Gastrocnemius medialis (tissue), 4 donors: ENCODE results near the gene NCMAP. TPM values are rescaled to one million over a fixed set of nuclear protein-coding genes. Genes with fewer than 3 reads are reported as not detected.

Experiments used
- ATAC-seq, 2 donors: fragments of 150-250 bp; one replicate each; pipeline ENCODE4 v1.9.1; 2016
- DNase-seq, 2 donors: peaks; one replicate each; pipeline ENCODE4 v3.0.0-alpha.2; 2019
- H3K27ac ChIP-seq, 4 donors: fragments of 200-600 bp; sonication (generic); 1 replicate in 1 of 4; 2 replicates in 3 of 4; pipeline ENCODE4 v1.5.1; 2016 to 2018; ENCODE audit warnings: mild to moderate bottlenecking in 2 of 4, moderate library complexity in 1 of 4
- H3K27me3 ChIP-seq, 3 donors: fragments of 200-600 bp; sonication (generic) in 2 of 3; 1 replicate in 1 of 3; 2 replicates in 2 of 3; pipeline versions ENCODE4 v1.5.1 to v1.6.0; 2016 to 2019; ENCODE audit warnings: mild to moderate bottlenecking in 1 of 3, moderate library complexity in 1 of 3
- H3K36me3 ChIP-seq, 2 donors: fragments of 200-600 bp; sonication (generic) in 1 of 2; one replicate each; pipeline ENCODE4 v1.5.1; 2017 to 2018
- H3K4me1 ChIP-seq, 2 donors: fragments of 200-600 bp; sonication (generic) in 1 of 2; one replicate each; pipeline ENCODE4 v1.5.1; 2016 to 2017; ENCODE audit warnings: mild to moderate bottlenecking in 2 of 2
- H3K4me3 ChIP-seq, 4 donors: fragments of 200-600 bp; sonication (generic) in 3 of 4; 1 replicate in 1 of 4; 2 replicates in 3 of 4; pipeline ENCODE4 v1.5.1; 2016 to 2019; ENCODE audit warnings: mild to moderate bottlenecking in 2 of 4
- H3K9me3 ChIP-seq, 3 donors: fragments of 200-600 bp; sonication (generic) in 2 of 3; 1 replicate in 1 of 3; 2 replicates in 2 of 3; pipeline ENCODE4 v1.5.1; 2016 to 2019
- POLR2A ChIP-seq, 2 donors: fragments of 450-650 bp; IDR thresholded peaks; one replicate each; pipeline ENCODE4 v1.6.1; 2017; ENCODE audit warnings: antibody characterized with exemption in 2 of 2, mild to moderate bottlenecking in 2 of 2, moderate library complexity in 2 of 2
- in situ Hi-C, 4 donors: fragments of 200-750 bp; cut with MboI; loops; one replicate each; pipeline versions ENCODE4 v1.15.0 to v1.8.0; 2017; ENCODE audit warnings: low sequenced_read_pairs in 4 of 4
- intact Hi-C: fragments of 100-400 bp; cut with DNase I; formaldehyde crosslinking; loops from one replicate; pipeline ENCODE4 v1.15.1; 2023; ENCODE audit warnings: low total_unique reads
- total RNA-seq, 4 donors: library from RNA; depleted of rRNA; stranded (reverse); fragments of >200 nt; gene quantifications; one replicate each; pipeline versions ENCODE4 v1.1.0 to v1.2.3, GENCODE V29; 2016
- TF ChIP-seq, protein P1 (sequence below), 5 experiments: fragments of 450-650 bp in 3 of 5; fragments of 200-600 bp in 2 of 5; sonication (generic) in 2 of 5; IDR thresholded peaks in 4 of 5; conservative IDR thresholded peaks in 1 of 5; 1 replicate in 4 of 5; 2 replicates in 1 of 5; pipeline ENCODE4 v1.5.1; 2016 to 2019; ENCODE audit warnings: antibody characterized with exemption in 5 of 5, mild to moderate bottlenecking in 3 of 5, moderate library complexity in 3 of 5

NCMAP gene
- total RNA-seq, 4 donors from 2014 or later = 0.09 TPM; not detected in 3

DNA sequence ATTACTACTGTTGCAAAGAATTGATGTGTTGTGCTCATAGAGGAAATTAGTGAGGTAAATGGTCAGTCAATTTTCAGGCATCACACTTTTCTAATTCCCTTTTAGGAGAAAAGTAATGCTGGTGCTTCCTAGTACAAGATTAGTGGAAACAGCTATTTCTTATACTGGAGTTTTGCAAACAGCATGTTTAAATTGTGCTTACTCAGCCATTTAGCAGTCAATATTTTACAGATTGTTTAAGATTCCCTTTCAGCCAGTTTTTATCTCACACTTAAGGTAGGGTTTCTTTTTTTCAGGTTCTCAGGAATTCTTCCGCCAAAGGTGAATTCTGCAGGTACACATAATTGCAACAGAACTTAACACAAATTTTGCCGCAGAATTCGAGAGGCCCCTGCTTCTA lies 98.1 kb downstream of the NCMAP start:
- no peak for ATAC-seq
- intact Hi-C loops (no loop called here), in situ Hi-C loops (loop anchor here in 2 of 4 donors (10.0 to 25.0 kb wide), 2 partner anchors 558 to 571 kb away; no protein-coding TSS in a partner anchor)
- no peak for DNase-seq
- Histone ChIP-seq H3K9me3 (no peaks in the 10 kb centered on the region), H3K4me3 (no peak overlapping the region), H3K4me1 (peaks cover 0 to under 1% of the 10 kb centered on the region in 2 donors), H3K27me3 (no peaks in the 10 kb centered on the region), H3K36me3 (peaks cover 1 to 96% of the 10 kb centered on the region in 2 donors), H3K27ac (no peak overlapping the region)
- TF ChIP-seq, protein P1, sequence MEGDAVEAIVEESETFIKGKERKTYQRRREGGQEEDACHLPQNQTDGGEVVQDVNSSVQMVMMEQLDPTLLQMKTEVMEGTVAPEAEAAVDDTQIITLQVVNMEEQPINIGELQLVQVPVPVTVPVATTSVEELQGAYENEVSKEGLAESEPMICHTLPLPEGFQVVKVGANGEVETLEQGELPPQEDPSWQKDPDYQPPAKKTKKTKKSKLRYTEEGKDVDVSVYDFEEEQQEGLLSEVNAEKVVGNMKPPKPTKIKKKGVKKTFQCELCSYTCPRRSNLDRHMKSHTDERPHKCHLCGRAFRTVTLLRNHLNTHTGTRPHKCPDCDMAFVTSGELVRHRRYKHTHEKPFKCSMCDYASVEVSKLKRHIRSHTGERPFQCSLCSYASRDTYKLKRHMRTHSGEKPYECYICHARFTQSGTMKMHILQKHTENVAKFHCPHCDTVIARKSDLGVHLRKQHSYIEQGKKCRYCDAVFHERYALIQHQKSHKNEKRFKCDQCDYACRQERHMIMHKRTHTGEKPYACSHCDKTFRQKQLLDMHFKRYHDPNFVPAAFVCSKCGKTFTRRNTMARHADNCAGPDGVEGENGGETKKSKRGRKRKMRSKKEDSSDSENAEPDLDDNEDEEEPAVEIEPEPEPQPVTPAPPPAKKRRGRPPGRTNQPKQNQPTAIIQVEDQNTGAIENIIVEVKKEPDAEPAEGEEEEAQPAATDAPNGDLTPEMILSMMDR (IDR thresholded peaks at IDR 0.05 in 4 of 5, conservative IDR thresholded peaks at IDR 0.05 in 1 of 5) = no peak
- no peak for TF ChIP-seq POLR2A (IDR thresholded peaks at IDR 0.05)

DNA sequence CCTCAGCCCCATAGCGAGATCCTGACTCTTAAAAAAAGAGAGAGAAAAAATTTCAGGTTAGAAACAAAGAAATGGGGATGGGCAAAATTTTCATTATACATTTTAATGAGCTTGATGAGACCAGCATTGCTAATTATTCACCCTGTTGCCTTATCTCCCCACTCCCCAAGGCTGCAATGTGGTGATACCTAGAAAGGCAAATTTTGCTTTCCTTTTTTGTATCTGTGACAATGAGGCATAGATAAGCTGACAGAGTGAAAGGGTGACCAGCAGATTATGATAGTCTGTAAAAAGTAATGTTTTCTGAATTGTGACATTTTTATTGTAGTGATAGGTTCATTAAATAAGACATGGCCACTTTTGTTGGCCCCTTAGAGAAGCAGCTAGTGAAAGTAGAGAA lies 100.2 kb downstream of the NCMAP start:
- peaks cover 2 to 94% of the 10 kb centered on the region in 2 donors for H3K36me3 ChIP-seq
- no peak overlapping the region for H3K27ac ChIP-seq
- DNase-seq (no peak), ATAC-seq (no peak)
- no peaks in the 10 kb centered on the region for H3K9me3 ChIP-seq
- H3K4me3 ChIP-seq = no peak overlapping the region
- intact Hi-C loops = no loop called here
- H3K27me3 ChIP-seq = no peaks in the 10 kb centered on the region
- TF ChIP-seq POLR2A (IDR thresholded peaks at IDR 0.05) = no peak
- TF ChIP-seq, protein P1 (IDR thresholded peaks at IDR 0.05 in 4 of 5, conservative IDR thresholded peaks at IDR 0.05 in 1 of 5) = no peak
- peaks cover 0 to 4% of the 10 kb centered on the region in 2 donors for H3K4me1 ChIP-seq
- in situ Hi-C loops = loop anchor here in 2 of 4 donors (10.0 to 25.0 kb wide), 2 partner anchors 556 to 569 kb away; no protein-coding TSS in a partner anchor

DNA sequence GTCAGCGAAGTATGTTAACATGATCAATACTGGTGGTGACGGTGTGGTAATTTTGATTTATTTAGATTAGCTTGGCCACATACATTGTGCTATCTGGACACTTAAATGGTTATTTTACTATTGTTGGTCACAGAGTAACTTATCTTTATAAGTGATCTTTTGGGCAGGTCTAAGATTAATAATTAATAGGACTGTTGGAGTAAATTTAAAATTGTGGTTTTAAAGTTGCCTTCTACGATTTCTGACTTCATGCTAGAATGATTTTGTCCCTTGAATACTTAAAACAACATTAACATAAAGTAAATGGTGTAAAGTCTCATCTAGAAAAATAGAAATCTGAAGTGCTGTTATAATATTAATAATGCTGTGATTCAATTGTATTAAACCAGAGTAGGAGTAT lies 101.9 kb downstream of the NCMAP start:
- Histone ChIP-seq H3K27me3 (no peaks in the 10 kb centered on the region), H3K27ac (no peak overlapping the region), H3K4me3 (no peak overlapping the region), H3K36me3 (peaks cover 8 to 94% of the 10 kb centered on the region in 2 donors), H3K9me3 (no peaks in the 10 kb centered on the region), H3K4me1 (peaks cover 0 to 4% of the 10 kb centered on the region in 2 donors)
- no peak for TF ChIP-seq POLR2A (IDR thresholded peaks at IDR 0.05)
- TF ChIP-seq, protein P1 (IDR thresholded peaks at IDR 0.05 in 4 of 5, conservative IDR thresholded peaks at IDR 0.05 in 1 of 5) = no peak
- in situ Hi-C loops (loop anchor here in 2 of 4 donors (10.0 to 25.0 kb wide), 2 partner anchors 555 to 567 kb away; no protein-coding TSS in a partner anchor), intact Hi-C loops (no loop called here)
- DNase-seq (no peak), ATAC-seq (no peak)

Other genes starting within 250 kb of the NCMAP start
- not detected for gene GRHL3, start 236.7 kb upstream of the NCMAP start, total RNA-seq
- 1 to 10 TPM in 1 of 4 donors, under 1 TPM in 3; 0.39 to 2.1 (median 0.52) TPM for gene STPG1, start 142.3 kb upstream of the NCMAP start, total RNA-seq
- 1 to 10 TPM; 4.3 to 8.7 (median 5.8) TPM for gene NIPAL3, start 140.3 kb upstream of the NCMAP start, total RNA-seq
- gene RCAN3, start 53.3 kb upstream of the NCMAP start, total RNA-seq = 1 to 10 TPM; 1.3 to 2.1 (median 1.8) TPM
- 10 to 100 TPM; 28.5 to 59.8 (median 40.2) TPM for gene SRRM1, start 87.2 kb downstream of the NCMAP start, total RNA-seq
- gene CLIC4, start 189.4 kb downstream of the NCMAP start, total RNA-seq = 10 to 100 TPM; 37.3 to 74.5 (median 45.6) TPM